ENCODE results near the gene NADK2.
A peak's percentile ranks its signal among the peaks of the same experiment; 100 is the strongest.

Gene NADK2

DNA sequence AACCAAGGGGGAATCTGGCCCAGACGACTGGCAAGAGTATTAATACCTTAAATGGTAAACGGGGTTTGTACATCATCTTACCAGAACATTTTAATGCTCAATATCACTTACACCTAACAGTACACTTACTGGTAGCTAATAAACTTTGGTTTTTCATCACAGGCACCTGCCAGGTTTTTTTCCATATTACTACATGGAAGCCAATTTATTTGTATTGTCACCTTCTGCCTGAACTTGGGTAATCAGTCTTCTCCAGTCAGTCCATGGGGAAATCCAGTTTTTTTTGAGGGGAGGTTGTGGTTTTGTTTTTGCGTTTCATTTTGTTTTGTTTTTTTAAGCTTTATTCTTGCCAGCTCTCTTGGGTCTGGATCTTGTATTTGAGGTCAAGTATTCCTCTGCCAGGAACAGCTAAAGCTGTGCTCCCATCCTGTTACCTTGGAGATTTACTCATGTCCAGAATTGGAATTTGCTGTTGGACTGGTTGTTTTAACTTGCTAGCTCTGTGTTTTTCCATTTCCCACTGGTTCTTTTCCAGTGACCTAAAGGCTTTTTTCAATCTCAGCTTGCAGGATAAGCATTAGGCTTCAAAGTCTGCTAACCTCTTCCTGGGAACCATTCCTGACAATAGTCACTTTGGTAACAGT lies 11.1 kb upstream of the NADK2 start:
- no peak for DNase-seq (ENCODE audit: insufficient read length, low spot score)
- TF ChIP-seq POLR2A (IDR thresholded peaks at IDR 0.05; ENCODE audit: low read depth, low read length) (no peak), TAF1 (IDR thresholded peaks at IDR 0.05; ENCODE audit: low read depth, low read length) (no peak), POU2F2 (IDR thresholded peaks at IDR 0.05; ENCODE audit: low read depth, low read length) (no peak), SPI1 (IDR thresholded peaks at IDR 0.05; ENCODE audit: low read depth, low read length) (no peak), POLR2AphosphoS5 (IDR thresholded peaks at IDR 0.05; ENCODE audit: low read depth, low read length) (no peak), PAX5 (IDR thresholded peaks at IDR 0.05; ENCODE audit: insufficient read depth, low read length, severe bottlenecking) (no peak)
- FAIRE-seq: no peak

- no peak for DNase-seq (ENCODE audit: insufficient read length, low spot score)
- TF ChIP-seq SPI1 (IDR thresholded peaks at IDR 0.05; ENCODE audit: low read depth, low read length) (no peak), POLR2A (IDR thresholded peaks at IDR 0.05; ENCODE audit: low read depth, low read length) (no peak), TAF1 (IDR thresholded peaks at IDR 0.05; ENCODE audit: low read depth, low read length) (no peak), POLR2AphosphoS5 (IDR thresholded peaks at IDR 0.05; ENCODE audit: low read depth, low read length) (no peak), PAX5 (IDR thresholded peaks at IDR 0.05; ENCODE audit: insufficient read depth, low read length, severe bottlenecking) (no peak), POU2F2 (IDR thresholded peaks at IDR 0.05; ENCODE audit: low read depth, low read length) (no peak)
- FAIRE-seq: no peak
Observed at GRCh38 chr5:36251218-36251617, 9.5 kb upstream of the NADK2 start.

GRCh38 chr5:36250427-36250826 lies 8.7 kb upstream of the NADK2 start:
- no peak for FAIRE-seq
- no peak for DNase-seq (ENCODE audit: insufficient read length, low spot score)
- TF ChIP-seq POLR2AphosphoS5 (IDR thresholded peaks at IDR 0.05; ENCODE audit: low read depth, low read length) (no peak), POLR2A (IDR thresholded peaks at IDR 0.05; ENCODE audit: low read depth, low read length) (no peak), PAX5 (IDR thresholded peaks at IDR 0.05; ENCODE audit: insufficient read depth, low read length, severe bottlenecking) (no peak), SPI1 (IDR thresholded peaks at IDR 0.05; ENCODE audit: low read depth, low read length) (no peak), POU2F2 (IDR thresholded peaks at IDR 0.05; ENCODE audit: low read depth, low read length) (no peak), TAF1 (IDR thresholded peaks at IDR 0.05; ENCODE audit: low read depth, low read length) (no peak)

GRCh38 chr5:36246036-36246800 lies 4.5 kb upstream of the NADK2 start:
- FAIRE-seq (no peak), DNase-seq (ENCODE audit: insufficient read length, low spot score) (no peak)
- TF ChIP-seq TAF1 (IDR thresholded peaks at IDR 0.05; ENCODE audit: low read depth, low read length) (no peak), SPI1 (IDR thresholded peaks at IDR 0.05; ENCODE audit: low read depth, low read length) (no peak), POLR2AphosphoS5 (IDR thresholded peaks at IDR 0.05; ENCODE audit: low read depth, low read length) (no peak), POLR2A (IDR thresholded peaks at IDR 0.05; ENCODE audit: low read depth, low read length) (no peak), POU2F2 (IDR thresholded peaks at IDR 0.05; ENCODE audit: low read depth, low read length) (no peak), PAX5 (IDR thresholded peaks at IDR 0.05; ENCODE audit: insufficient read depth, low read length, severe bottlenecking) (no peak)

- TF ChIP-seq SPI1 (IDR thresholded peaks at IDR 0.05; ENCODE audit: low read depth, low read length) (no peak), POLR2AphosphoS5 (IDR thresholded peaks at IDR 0.05; ENCODE audit: low read depth, low read length) (no peak), POU2F2 (IDR thresholded peaks at IDR 0.05; ENCODE audit: low read depth, low read length) (no peak), PAX5 (IDR thresholded peaks at IDR 0.05; ENCODE audit: insufficient read depth, low read length, severe bottlenecking) (no peak), POLR2A (IDR thresholded peaks at IDR 0.05; ENCODE audit: low read depth, low read length) (no peak), TAF1 (IDR thresholded peaks at IDR 0.05; ENCODE audit: low read depth, low read length) (no peak)
- DNase-seq (ENCODE audit: insufficient read length, low spot score) (no peak), FAIRE-seq (no peak)
Observed at GRCh38 chr5:36244076-36244475, 2.4 kb upstream of the NADK2 start.

- DNase-seq (ENCODE audit: insufficient read length, low spot score) (no peak), FAIRE-seq (no peak)
- TF ChIP-seq PAX5 (IDR thresholded peaks at IDR 0.05; ENCODE audit: insufficient read depth, low read length, severe bottlenecking) (no peak), POU2F2 (IDR thresholded peaks at IDR 0.05; ENCODE audit: low read depth, low read length) (no peak), SPI1 (IDR thresholded peaks at IDR 0.05; ENCODE audit: low read depth, low read length) (no peak), POLR2AphosphoS5 (IDR thresholded peaks at IDR 0.05; ENCODE audit: low read depth, low read length) (no peak), TAF1 (IDR thresholded peaks at IDR 0.05; ENCODE audit: low read depth, low read length) (no peak), POLR2A (IDR thresholded peaks at IDR 0.05; ENCODE audit: low read depth, low read length) (no peak)
Observed at GRCh38 chr5:36243653-36244052, 1.9 kb upstream of the NADK2 start.

DNA sequence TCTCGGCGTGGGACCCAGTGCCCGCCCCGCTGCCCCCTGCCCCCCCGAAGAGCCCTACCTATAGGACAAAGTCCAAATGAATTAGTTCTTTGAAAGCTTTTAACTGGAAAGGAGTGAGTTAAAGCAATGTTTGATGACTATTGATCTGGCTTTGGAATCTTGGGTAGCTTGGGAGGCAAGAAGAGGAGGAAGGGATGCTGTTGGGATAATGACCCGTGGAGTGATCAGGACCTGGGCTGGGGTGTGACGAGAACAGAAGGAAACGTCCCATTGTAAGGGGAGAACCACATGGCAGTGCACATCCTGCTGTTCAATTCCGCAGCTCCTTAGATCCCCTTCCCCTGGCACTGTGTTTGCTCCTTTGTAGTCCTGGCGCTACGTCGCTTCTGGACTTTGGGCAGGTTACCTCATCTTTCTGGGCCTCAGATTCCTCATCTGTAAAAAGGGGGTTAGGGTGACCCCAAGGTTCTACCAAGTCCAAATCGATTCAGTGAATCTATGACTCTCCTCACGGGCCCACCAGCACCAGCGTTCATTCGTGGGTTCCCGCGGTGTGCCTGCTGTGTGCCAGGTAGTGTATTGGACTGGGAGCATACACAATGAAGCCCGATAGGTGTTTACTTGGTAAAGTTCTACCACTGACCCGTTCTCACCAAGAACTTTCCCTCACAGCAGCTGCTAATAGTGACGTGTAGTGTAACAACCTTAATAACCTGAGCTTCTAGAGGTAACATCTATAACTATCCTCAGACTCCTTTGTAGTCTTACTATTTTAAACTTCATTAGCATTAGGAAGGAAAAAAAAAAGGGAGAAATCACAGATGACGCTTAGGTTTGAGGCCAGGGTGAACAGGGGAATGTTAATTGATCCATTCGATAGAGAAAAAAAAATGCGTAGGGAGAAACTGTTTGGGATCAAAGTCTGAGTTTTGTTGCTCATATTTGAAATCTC lies 1.1 kb upstream of the NADK2 start:
- TF ChIP-seq TAF1 (IDR thresholded peaks at IDR 0.05; ENCODE audit: low read depth, low read length) (no peak), POLR2AphosphoS5 (IDR thresholded peaks at IDR 0.05; ENCODE audit: low read depth, low read length) (no peak), SPI1 (IDR thresholded peaks at IDR 0.05; ENCODE audit: low read depth, low read length) (no peak), POLR2A (IDR thresholded peaks at IDR 0.05; ENCODE audit: low read depth, low read length) (no peak), PAX5 (IDR thresholded peaks at IDR 0.05; ENCODE audit: insufficient read depth, low read length, severe bottlenecking) (no peak), POU2F2 (IDR thresholded peaks at IDR 0.05; ENCODE audit: low read depth, low read length) (no peak)
- FAIRE-seq (no peak), DNase-seq (ENCODE audit: insufficient read length, low spot score) (no peak)

GRCh38 chr5:36240779-36241630 lies 720 bp downstream of the NADK2 start:
- DNase-seq (ENCODE audit: insufficient read length, low spot score) (peak; percentile 23), FAIRE-seq (peak; percentile 33)
- TF ChIP-seq PAX5 (IDR thresholded peaks at IDR 0.05; ENCODE audit: insufficient read depth, low read length, severe bottlenecking) (no peak), POLR2A (IDR thresholded peaks at IDR 0.05; ENCODE audit: low read depth, low read length) (no peak)

Data from GM12891 (cell line).